LNCAP (cell line): ENCODE results near the gene LRRC25.

Experiments
- TF ChIP-seq, protein P1 (sequence below): fragments of 450-650 bp; IDR thresholded peaks from 2 replicates; pipeline ENCODE4 v1.5.1; 2017; ENCODE audit warnings: mild to moderate bottlenecking

LRRC25 gene

DNA sequence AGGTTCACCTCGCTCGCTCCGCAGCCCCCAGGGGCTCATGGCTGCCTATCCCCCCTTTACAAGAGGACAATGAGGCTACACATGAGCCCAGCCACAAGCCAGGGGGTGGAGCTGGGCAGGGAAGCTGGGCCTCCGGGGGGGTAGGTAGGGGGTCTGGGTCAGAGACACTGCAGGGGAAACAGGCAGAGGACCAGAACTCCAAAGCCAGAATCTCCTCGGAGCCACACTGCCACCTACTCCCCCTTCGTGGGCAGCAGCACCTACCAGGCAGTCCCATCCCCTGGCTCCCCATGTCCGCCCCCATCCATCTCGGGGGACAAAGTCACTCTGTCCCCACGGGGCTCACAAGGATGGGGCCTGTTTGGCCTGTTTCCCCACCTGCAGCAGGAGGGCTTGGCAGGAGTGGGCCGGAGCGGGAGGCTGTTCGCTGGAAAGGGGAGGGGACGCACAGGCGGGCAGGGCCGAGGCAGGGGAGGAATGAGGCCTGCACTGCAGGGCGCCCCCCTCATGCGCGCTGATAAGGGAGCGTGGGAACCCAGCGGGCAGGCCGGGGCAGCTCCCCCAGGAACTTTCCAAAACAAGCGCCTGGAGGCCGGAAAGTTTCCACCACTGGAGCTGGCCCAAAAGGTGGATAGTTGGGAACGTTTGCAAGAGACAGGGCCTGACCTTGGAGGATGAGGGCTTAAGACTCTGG lies 41.1 kb upstream of the LRRC25 start:
- TF ChIP-seq, protein P1, sequence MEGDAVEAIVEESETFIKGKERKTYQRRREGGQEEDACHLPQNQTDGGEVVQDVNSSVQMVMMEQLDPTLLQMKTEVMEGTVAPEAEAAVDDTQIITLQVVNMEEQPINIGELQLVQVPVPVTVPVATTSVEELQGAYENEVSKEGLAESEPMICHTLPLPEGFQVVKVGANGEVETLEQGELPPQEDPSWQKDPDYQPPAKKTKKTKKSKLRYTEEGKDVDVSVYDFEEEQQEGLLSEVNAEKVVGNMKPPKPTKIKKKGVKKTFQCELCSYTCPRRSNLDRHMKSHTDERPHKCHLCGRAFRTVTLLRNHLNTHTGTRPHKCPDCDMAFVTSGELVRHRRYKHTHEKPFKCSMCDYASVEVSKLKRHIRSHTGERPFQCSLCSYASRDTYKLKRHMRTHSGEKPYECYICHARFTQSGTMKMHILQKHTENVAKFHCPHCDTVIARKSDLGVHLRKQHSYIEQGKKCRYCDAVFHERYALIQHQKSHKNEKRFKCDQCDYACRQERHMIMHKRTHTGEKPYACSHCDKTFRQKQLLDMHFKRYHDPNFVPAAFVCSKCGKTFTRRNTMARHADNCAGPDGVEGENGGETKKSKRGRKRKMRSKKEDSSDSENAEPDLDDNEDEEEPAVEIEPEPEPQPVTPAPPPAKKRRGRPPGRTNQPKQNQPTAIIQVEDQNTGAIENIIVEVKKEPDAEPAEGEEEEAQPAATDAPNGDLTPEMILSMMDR = no peak

DNA sequence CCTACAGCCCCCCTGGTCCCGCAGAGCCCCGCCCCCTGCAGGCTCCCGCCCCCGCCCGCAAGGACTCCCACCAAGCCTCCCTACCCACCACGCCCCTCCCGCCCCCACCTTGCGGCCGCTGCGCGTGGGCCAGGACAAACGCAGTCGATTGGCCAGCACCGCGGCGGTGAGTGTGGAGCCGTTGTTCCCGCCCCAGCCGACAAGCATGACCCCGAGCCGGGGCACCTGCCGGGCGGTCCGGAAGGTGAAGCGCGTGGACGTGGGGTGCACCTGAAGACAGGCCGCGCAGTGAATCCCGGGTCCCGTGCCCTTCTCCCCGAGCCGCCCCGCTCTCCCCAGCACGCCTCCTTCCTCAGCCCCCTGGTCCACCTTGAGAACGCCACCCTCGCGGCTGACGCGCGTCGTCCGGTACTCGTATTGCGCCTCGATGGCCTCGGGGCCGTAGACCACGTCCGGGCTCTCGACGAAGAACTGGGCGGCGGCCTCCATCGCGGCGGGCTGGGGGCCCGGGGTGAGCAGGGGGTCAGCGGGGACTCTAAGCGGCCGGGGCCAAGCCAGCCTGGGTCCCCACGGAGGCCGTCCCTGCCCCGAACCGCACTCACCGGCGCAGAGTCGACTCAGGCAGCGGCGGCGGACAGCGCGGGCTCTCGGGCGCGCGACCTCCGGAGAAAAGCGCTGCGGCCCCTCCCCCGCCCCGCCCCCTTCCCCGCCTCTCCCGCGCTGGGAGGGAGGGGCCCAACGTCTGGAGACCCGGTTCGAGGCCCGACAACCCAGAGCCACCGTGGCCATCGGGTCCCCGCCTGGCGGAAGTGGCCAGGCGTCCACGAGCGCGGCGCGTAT lies 40.3 kb upstream of the LRRC25 start, which contains the start of gene ISYNA1:
Gene ISYNA1 (minus strand): TSS at position 643 of the 840 bp plus-strand sequence. CDS start 154 bp downstream, at position 489.
- TF ChIP-seq, protein P1 = no peak

DNA sequence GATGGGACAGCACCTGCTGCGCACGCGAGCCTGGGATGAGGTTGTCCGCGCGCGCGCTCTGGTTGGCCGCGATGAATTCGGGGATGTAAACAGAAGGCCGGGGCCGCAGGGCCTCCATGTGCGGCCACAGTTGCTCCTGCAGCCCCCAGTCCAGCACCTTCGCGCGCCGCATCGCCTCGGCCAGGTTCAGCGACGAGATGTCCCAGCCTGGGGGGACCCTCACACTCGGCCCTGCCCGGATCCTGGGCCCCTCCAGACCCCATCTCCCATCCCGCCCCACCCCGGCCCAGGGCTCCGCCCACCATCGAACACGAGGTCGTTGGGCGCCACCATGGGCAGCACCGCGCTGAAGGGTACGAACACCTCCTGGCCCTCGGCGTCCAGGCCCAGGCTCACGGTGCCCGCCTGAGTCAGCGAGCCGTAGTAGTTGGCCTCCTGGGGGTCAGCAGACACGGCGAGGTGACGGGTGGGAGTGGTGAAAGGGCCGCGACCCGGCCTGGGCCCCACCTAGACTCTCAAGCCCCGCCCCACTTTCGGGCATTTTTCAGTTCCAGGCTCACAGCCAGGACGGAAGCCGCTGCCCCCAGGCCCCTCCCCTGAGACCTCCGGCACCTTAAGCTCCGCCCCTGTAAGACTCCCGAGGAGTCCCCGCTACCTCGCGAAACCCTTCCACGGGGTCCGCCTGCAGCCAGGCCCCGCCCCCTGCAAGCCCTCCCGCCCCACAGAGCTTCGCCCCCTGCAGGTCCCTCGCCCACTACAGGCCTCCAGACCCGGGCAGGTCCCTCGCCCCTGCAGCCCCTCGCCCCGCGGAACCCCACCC lies 39.5 kb upstream of the LRRC25 start:
- TF ChIP-seq, protein P1 = no peak

- TF ChIP-seq, protein P1 = no peak
These were observed 38.6 kb upstream of the LRRC25 start for GRCh38 chr19:18435842-18436670.

GRCh38 chr19:18435178-18435841 lies 37.9 kb upstream of the LRRC25 start:
- TF ChIP-seq, protein P1 = no peak

GRCh38 chr19:18434411-18435175 lies 37.2 kb upstream of the LRRC25 start:
- TF ChIP-seq, protein P1 = no peak
